Tibial artery (tissue), 4 donors: Measurements from ENCODE around the gene GSTM2.

Experiments
- DNase-seq, 2 donors: peaks; one replicate each; pipeline ENCODE4 v3.0.0-alpha.2; 2019
- H3K27ac ChIP-seq, 2 donors: fragments of 200-600 bp; sonication (generic) in 1 of 2; 1 replicate in 1 of 2; 2 replicates in 1 of 2; pipeline ENCODE4 v1.5.1; 2018 to 2019; ENCODE audit warnings: mild to moderate bottlenecking in 1 of 2
- H3K27me3 ChIP-seq, 2 donors: fragments of 200-600 bp; sonication (generic) in 1 of 2; one replicate each; pipeline versions ENCODE4 v1.5.1 to v1.6.0; 2016 to 2019
- H3K36me3 ChIP-seq, 3 donors: fragments of 200-600 bp; sonication (generic) in 2 of 3; one replicate each; pipeline ENCODE4 v1.5.1; 2016 to 2019; ENCODE audit warnings: mild to moderate bottlenecking in 2 of 3
- H3K4me1 ChIP-seq, 4 donors: fragments of 200-600 bp; sonication (generic) in 2 of 4; 1 replicate in 3 of 4; 2 replicates in 1 of 4; pipeline ENCODE4 v1.5.1; 2016 to 2019
- H3K4me3 ChIP-seq, 2 donors: fragments of 200-600 bp; sonication (generic) in 1 of 2; 1 replicate in 1 of 2; 2 replicates in 1 of 2; pipeline ENCODE4 v1.5.1; 2018 to 2019; ENCODE audit warnings: mild to moderate bottlenecking in 2 of 2
- H3K9me3 ChIP-seq, 3 donors: fragments of 200-600 bp; sonication (generic) in 1 of 3; one replicate each; pipeline ENCODE4 v1.5.1; 2016 to 2019
- CTCF ChIP-seq, 2 experiments: fragments of 200-600 bp in 1 of 2; fragments of 450-650 bp in 1 of 2; IDR thresholded peaks; one replicate each; pipeline ENCODE4 v1.5.1; 2017 to 2019; ENCODE audit warnings: antibody characterized with exemption in 2 of 2, mild to moderate bottlenecking in 1 of 2, moderate library complexity in 1 of 2
- intact Hi-C: fragments of 100-400 bp; cut with DNase I; formaldehyde crosslinking; loops from one replicate; pipeline ENCODE4 v1.15.0; 2023; ENCODE audit warnings: low total_unique reads

Gene GSTM2

GRCh38 chr1:109625176-109625575 lies 42.7 kb upstream of the GSTM2 start:
- Histone ChIP-seq H3K36me3 (peaks cover 19 to 49% (median 41%) of the 10 kb centered on the region in 3 donors), H3K27ac (no peak overlapping the region), H3K9me3 (no peaks in the 10 kb centered on the region), H3K27me3 (no peaks in the 10 kb centered on the region), H3K4me1 (peaks cover 0 to 44% (median 32%) of the 10 kb centered on the region in 4 donors), H3K4me3 (no peak overlapping the region)
- peak in 1 of 2 donors; percentile 62 for DNase-seq
- intact Hi-C loops, result no loop called here
- TF ChIP-seq CTCF (IDR thresholded peaks at IDR 0.05), result no peak

DNA sequence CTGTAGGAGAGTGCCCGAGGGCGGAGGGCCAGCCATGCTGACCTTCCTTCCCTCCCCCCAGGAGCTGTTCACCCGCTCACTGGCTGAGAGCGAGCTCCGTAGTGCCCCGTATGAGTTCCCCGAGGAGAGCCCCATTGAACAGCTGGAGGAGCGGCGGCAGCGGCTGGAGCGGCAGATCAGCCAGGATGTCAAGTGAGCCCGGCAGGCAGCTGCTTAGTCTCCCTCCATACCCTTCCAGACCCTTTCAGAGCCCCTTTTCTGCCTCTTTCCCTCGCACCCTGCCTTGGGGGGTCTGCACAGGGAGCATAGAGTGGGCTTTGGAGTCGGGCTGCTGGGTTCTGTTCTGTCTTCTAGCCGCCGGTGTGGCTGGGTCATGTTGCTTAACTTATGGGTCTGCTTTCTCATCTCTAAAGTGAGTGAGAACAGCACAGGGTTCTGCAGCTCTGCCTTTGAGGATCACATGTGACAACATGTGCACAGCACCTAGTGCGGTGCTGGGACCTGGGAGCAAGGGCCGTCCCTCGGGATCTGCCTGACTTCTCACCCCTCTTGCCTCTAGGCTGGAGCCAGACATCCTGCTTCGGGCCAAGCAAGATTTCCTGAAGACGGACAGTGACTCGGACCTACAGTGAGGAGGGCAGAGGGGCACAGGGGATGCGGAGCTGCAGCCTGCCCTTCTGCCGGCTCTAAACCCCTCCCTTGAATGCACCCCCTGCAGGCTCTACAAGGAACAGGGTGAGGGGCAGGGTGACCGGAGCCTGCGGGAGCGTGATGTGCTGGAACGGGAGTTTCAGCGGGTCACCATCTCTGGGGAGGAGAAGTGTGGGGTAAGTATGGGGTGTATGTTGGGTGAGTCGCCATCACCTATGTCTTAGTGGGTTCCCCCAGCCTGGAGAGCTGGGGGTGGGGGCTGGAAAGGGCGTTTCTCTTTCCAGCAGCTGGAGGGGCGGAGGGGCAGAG lies 42.0 kb upstream of the GSTM2 start:
- Histone ChIP-seq H3K4me1 (peaks cover 0 to 42% (median 30%) of the 10 kb centered on the region in 4 donors), H3K27me3 (no peaks in the 10 kb centered on the region), H3K36me3 (peaks cover 23 to 55% (median 44%) of the 10 kb centered on the region in 3 donors), H3K4me3 (no peak overlapping the region), H3K9me3 (no peaks in the 10 kb centered on the region), H3K27ac (no peak overlapping the region)
- DNase-seq, result peak in 1 of 2 donors; percentile 57
- TF ChIP-seq CTCF (IDR thresholded peaks at IDR 0.05), result no peak
- intact Hi-C loops, result no loop called here

- intact Hi-C loops, result no loop called here
- Histone ChIP-seq H3K4me3 (no peak overlapping the region), H3K36me3 (peaks cover 27 to 64% (median 53%) of the 10 kb centered on the region in 3 donors), H3K9me3 (no peaks in the 10 kb centered on the region), H3K27ac (no peak overlapping the region), H3K4me1 (peaks cover 0 to 32% (median 21%) of the 10 kb centered on the region in 4 donors), H3K27me3 (no peaks in the 10 kb centered on the region)
- no peak for TF ChIP-seq CTCF (IDR thresholded peaks at IDR 0.05)
- peak in 1 of 2 donors; percentile 60 for DNase-seq
These were observed 41.0 kb upstream of the GSTM2 start for GRCh38 chr1:109626682-109627408.

- intact Hi-C loops, result no loop called here
- peaks cover 0 to 22% (median 16%) of the 10 kb centered on the region in 4 donors for H3K4me1 ChIP-seq
These were observed 40.0 kb upstream of the GSTM2 start for GRCh38 chr1:109627692-109628399.

More at GRCh38 chr1:109627692-109628399, 40.0 kb upstream of the GSTM2 start:
- no peak for TF ChIP-seq CTCF (IDR thresholded peaks at IDR 0.05)
- peaks cover 27 to 72% (median 53%) of the 10 kb centered on the region in 3 donors for H3K36me3 ChIP-seq
- no peak overlapping the region for H3K27ac ChIP-seq
- no peaks in the 10 kb centered on the region for H3K9me3 ChIP-seq
- H3K27me3 ChIP-seq, result no peaks in the 10 kb centered on the region
- DNase-seq, result peak in 1 of 2 donors; percentile 60
- H3K4me3 ChIP-seq, result no peak overlapping the region
